HepG2 (cell line): ENCODE results near the gene FABP1. TPM values are rescaled to one million over a fixed set of nuclear protein-coding genes. Genes with fewer than 3 reads are reported as not detected.

Experiments used
- ATAC-seq: fragments of 200-7000 bp; cut with Tn5 transposase; 3 replicates; pipeline ENCODE4 v1.9.1; 2020; ENCODE audit warnings: mild to moderate bottlenecking, moderate library complexity
- BruUV-seq: library from RNA; stranded (reverse); fragments of 400-500 nt; replicated peaks from 2 replicates; lab custom pipeline; 2021; lab: Mats Ljungman, UMichigan
- CTCF ChIA-PET: fragments of 300-600 bp; formaldehyde crosslinking; extraction: SDS; loops from one replicate; lab custom pipeline; 2021; ENCODE audit warnings: low total read pairs, inconsistent platforms, low intra/inter-chr PET ratio; lab: Yijun Ruan, JAX
- POLR2A ChIA-PET: fragments of 350-600 bp; sonication (Branson Sonifier 250); formaldehyde crosslinking; loops from one replicate; lab custom pipeline; 2020; ENCODE audit warnings: antibody characterized with exemption, inconsistent platforms; lab: Yijun Ruan, JAX
- DNase-seq: peaks from one replicate; pipeline ENCODE4 v3.0.0-alpha.2; 2015; ENCODE audit warnings: low spot score
- FAIRE-seq: peaks from 3 replicates; lab custom pipeline; 2011; peaks lifted over from hg19 to GRCh38; lab: Jason Lieb, UNC
- H2AFZ ChIP-seq: one replicate; pipeline ENCODE4 v1.6.1; 2011; ENCODE audit warnings: low read length, inconsistent platforms
- H3K27ac ChIP-seq: fragments of 300-600 bp; 3 replicates; pipeline ENCODE4 v1.8.0; 2011; ENCODE audit warnings: mixed run types, mild to moderate bottlenecking, mixed read lengths, low read length, inconsistent platforms; ENCODE audit not compliant: insufficient read depth; ENCODE audit errors: extremely low read length
- H3K27me3 ChIP-seq, 2 experiments: fragments of 200-600 bp in 1 of 2; 2 replicates in 1 of 2; 3 replicates in 1 of 2; pipeline versions ENCODE4 v1.6.0 to v1.8.0; 2011; ENCODE audit warnings: low read length in 2 of 2, mild to moderate bottlenecking in 2 of 2, moderate library complexity in 2 of 2, inconsistent platforms in 1 of 2; ENCODE audit not compliant: insufficient read depth in 2 of 2, control insufficient read depth in 1 of 2
- H3K36me3 ChIP-seq, 2 experiments: fragments of 200-600 bp in 1 of 2; replicated peaks in 1 of 2; 2 replicates in 1 of 2; 3 replicates in 1 of 2; pipeline versions ENCODE4 v1.5.1 to v1.8.0; 2011; ENCODE audit warnings: low read length in 2 of 2, inconsistent platforms in 1 of 2; ENCODE audit not compliant: insufficient read depth in 2 of 2, control insufficient read depth in 1 of 2
- H3K4me1 ChIP-seq: 2 replicates; pipeline ENCODE4 v1.5.1; 2012; ENCODE audit warnings: low read length, inconsistent platforms; ENCODE audit not compliant: insufficient read depth
- H3K4me2 ChIP-seq: 2 replicates; pipeline ENCODE4 v1.6.0; 2011; ENCODE audit warnings: low read depth, low read length, inconsistent platforms
- H3K4me3 ChIP-seq, 3 experiments: fragments of 200-600 bp in 1 of 3; sonication (generic), shearing (Covaris generic) in 1 of 3; replicated peaks in 1 of 3; 2 replicates each; pipeline ENCODE4 v1.5.1; 2011 to 2016; ENCODE audit warnings: low read length in 3 of 3, inconsistent platforms in 2 of 3, low read depth in 2 of 3, mild to moderate bottlenecking in 2 of 3, control low read depth in 1 of 3, mixed read lengths in 1 of 3; ENCODE audit not compliant: insufficient read depth in 1 of 3
- H3K79me2 ChIP-seq: one replicate; pipeline ENCODE4 v1.6.1; 2011; ENCODE audit warnings: low read length, inconsistent platforms; ENCODE audit not compliant: insufficient read depth
- H3K9ac ChIP-seq: 2 replicates; pipeline ENCODE4 v1.6.0; 2011; ENCODE audit warnings: mild to moderate bottlenecking, low read depth, low read length, inconsistent platforms; ENCODE audit not compliant: insufficient read depth
- H3K9me3 ChIP-seq: 2 replicates; pipeline ENCODE4 v1.5.1; 2012; ENCODE audit warnings: mild to moderate bottlenecking, low read length
- H4K20me1 ChIP-seq: 2 replicates; pipeline ENCODE4 v1.6.0; 2011; ENCODE audit warnings: inconsistent platforms, mild to moderate bottlenecking, low read length, moderate library complexity; ENCODE audit not compliant: insufficient read depth
- AKNA ChIP-seq: sonication (generic); formaldehyde crosslinking; IDR thresholded peaks from 2 replicates; pipeline ENCODE4 v1.4.0; 2020; ENCODE audit warnings: missing genetic modification reagents, borderline replicate concordance
- ATF7 ChIP-seq, 2 experiments: fragments of 450-650 bp in 1 of 2; sonication (generic) in 1 of 2; formaldehyde crosslinking in 1 of 2; IDR thresholded peaks; 2 replicates each; pipeline versions ENCODE4 v1.4.0 to v1.6.1; 2016 to 2020; ENCODE audit warnings: antibody characterized with exemption in 1 of 2, mild to moderate bottlenecking in 1 of 2, missing genetic modification reagents in 1 of 2
- FOSL2 ChIP-seq: sonication (generic); formaldehyde crosslinking; IDR thresholded peaks from 2 replicates; pipeline ENCODE4 v1.4.0; 2020; ENCODE audit warnings: missing genetic modification reagents
- HOXA9 ChIP-seq: sonication (generic); formaldehyde crosslinking; IDR thresholded peaks from 2 replicates; pipeline ENCODE4 v1.8.1; 2022; ENCODE audit warnings: missing genetic modification reagents, mild to moderate bottlenecking, moderate library complexity, borderline replicate concordance
- MEF2D ChIP-seq: sonication (generic); formaldehyde crosslinking; IDR thresholded peaks from 2 replicates; pipeline ENCODE4 v1.5.1; 2020; ENCODE audit warnings: mild to moderate bottlenecking, missing genetic modification reagents
- NFRKB ChIP-seq: fragments of 450-650 bp; IDR thresholded peaks from 2 replicates; pipeline ENCODE4 v1.6.1; 2017
- PAWR ChIP-seq: sonication (generic); formaldehyde crosslinking; IDR thresholded peaks from 2 replicates; pipeline ENCODE4 v1.4.0; 2020; ENCODE audit warnings: missing genetic modification reagents, mild to moderate bottlenecking, borderline replicate concordance
- PCBP1 ChIP-seq: fragments of 200-400 bp; formaldehyde crosslinking; IDR thresholded peaks from 2 replicates; pipeline ENCODE4 v1.6.1; 2017; ENCODE audit warnings: mild to moderate bottlenecking, low read depth, low read length, borderline replicate concordance
- POLR2A ChIP-seq, 2 experiments: IDR thresholded peaks; 2 replicates each; pipeline ENCODE4 v1.6.1; 2011; ENCODE audit warnings: low read depth in 2 of 2, low read length in 2 of 2, mild to moderate bottlenecking in 1 of 2, moderate library complexity in 1 of 2; ENCODE audit not compliant: insufficient read depth in 1 of 2
- RFX1 ChIP-seq: fragments of 450-650 bp; IDR thresholded peaks from 2 replicates; pipeline ENCODE4 v1.6.1; 2017
- SIN3A ChIP-seq: IDR thresholded peaks from 2 replicates; pipeline ENCODE4 v1.6.1; 2011; ENCODE audit warnings: low read depth, mild to moderate bottlenecking, control low read depth, low read length, borderline replicate concordance
- SOX6 ChIP-seq, 2 experiments: fragments of 450-650 bp in 1 of 2; sonication (generic) in 1 of 2; formaldehyde crosslinking in 1 of 2; IDR thresholded peaks; 2 replicates each; pipeline versions ENCODE4 v1.4.0 to v1.6.1; 2017 to 2020; ENCODE audit warnings: antibody characterized with exemption in 1 of 2, mild to moderate bottlenecking in 1 of 2, missing genetic modification reagents in 1 of 2
- TAF15 ChIP-seq: fragments of 200-400 bp; formaldehyde crosslinking; IDR thresholded peaks from one replicate; pipeline ENCODE4 v1.6.1; 2018; ENCODE audit warnings: mild to moderate bottlenecking, low read depth, low read length; ENCODE audit not compliant: poor library complexity, severe bottlenecking
- THRA ChIP-seq: sonication (generic); formaldehyde crosslinking; IDR thresholded peaks from 2 replicates; pipeline ENCODE4 v1.4.0; 2020; ENCODE audit warnings: missing genetic modification reagents, borderline replicate concordance
- WIZ ChIP-seq: sonication (generic); formaldehyde crosslinking; IDR thresholded peaks from 2 replicates; pipeline ENCODE4 v1.5.1; 2020; ENCODE audit warnings: mild to moderate bottlenecking, missing genetic modification reagents
- ZNF143 ChIP-seq: sonication (generic); formaldehyde crosslinking; IDR thresholded peaks from 2 replicates; pipeline ENCODE4 v1.4.0; 2020; ENCODE audit warnings: missing genetic modification reagents
- ZNF414 ChIP-seq: sonication (generic); formaldehyde crosslinking; IDR thresholded peaks from 2 replicates; pipeline ENCODE4 v1.5.0; 2020; ENCODE audit warnings: missing genetic modification reagents
- ZNF672 ChIP-seq: sonication (generic); formaldehyde crosslinking; IDR thresholded peaks from 2 replicates; pipeline ENCODE4 v1.8.1; 2022; ENCODE audit warnings: missing genetic modification reagents
- ZNF746 ChIP-seq: sonication (generic); formaldehyde crosslinking; IDR thresholded peaks from 2 replicates; pipeline ENCODE4 v1.8.0; 2022; ENCODE audit warnings: mild to moderate bottlenecking, missing genetic modification reagents
- ZNF761 ChIP-seq: sonication (generic); formaldehyde crosslinking; conservative IDR thresholded peaks from 2 replicates; pipeline ENCODE4 v1.4.0; 2020; ENCODE audit warnings: mild to moderate bottlenecking, missing genetic modification reagents
- WGBS: methylation state at CpG from one replicate; pipeline ENCODE4 v1.1.6; 2017; ENCODE audit warnings: low lambda C conversion rate; 5-methylcytosine and 5-hydroxymethylcytosine counted together
- in situ Hi-C: cut with HindIII; loops from 2 replicates; pipeline ENCODE4 v1.10.0; 2017; ENCODE audit warnings: low pct_unique_long_range_greater_than_20kb; ENCODE audit not compliant: extremely low pct_ligation_motif_present
- intact Hi-C: fragments of 100-400 bp; cut with micrococcal nuclease; formaldehyde crosslinking; loops from one replicate; pipeline ENCODE4 v1.10.0; 2022; ENCODE audit not compliant: unreplicated experiment
- polyA plus RNA-seq, 8 experiments: library from polyadenylated mRNA; depleted of rRNA in 3 of 8; stranded (reverse) in 7 of 8; unstranded in 1 of 8; fragments of >200 nt; fragmentation: Illumina TruSeq in 4 of 8; extraction: Trizol in 4 of 8; gene quantifications; 2 replicates each; pipeline versions ENCODE4 v1.2.1 to v1.2.3, GENCODE V29; 2011 to 2016; ENCODE audit warnings: low read depth in 4 of 8, missing spikeins in 1 of 8, mixed read lengths in 1 of 8; ENCODE audit not compliant: insufficient read depth in 1 of 8
- total RNA-seq, 5 experiments: library from RNA; depleted of rRNA; stranded (reverse); fragments of >200 nt; fragmentation: Illumina TruSeq; extraction: Trizol; gene quantifications; 2 replicates each; pipeline ENCODE4 v1.2.3, GENCODE V29; 2016; ENCODE audit warnings: low read depth in 1 of 5

The FABP1 gene
- total and polyA plus RNA-seq, 2 of the 13 experiments (the other 11 are each of a cell fraction or from before 2014, with no cell fraction given): 644 to 1,608 TPM

GRCh38 chr2:88170472-88170892, 42.6 kb upstream of the FABP1 start:
- no peaks in the 10 kb centered on the region for H3K4me1 ChIP-seq
- intact Hi-C loops: no loop called here

More at GRCh38 chr2:88170472-88170892, 42.6 kb upstream of the FABP1 start:
- DNase-seq: no peak
- no peak overlapping the region for H3K4me3 ChIP-seq
- no peak overlapping the region for H3K9ac ChIP-seq
- in situ Hi-C loops: no loop called here
- WGBS: 72% methylated on average over 37 of the region's 37 CpGs
- H3K4me2 ChIP-seq: no peak overlapping the region
- H4K20me1 ChIP-seq: no peaks in the 10 kb centered on the region
- ChIA-PET POLR2A (no interaction called here), CTCF (no interaction called here)
- H3K36me3 ChIP-seq: no peaks in the 10 kb centered on the region
- H3K9me3 ChIP-seq: no peaks in the 10 kb centered on the region
- no peak overlapping the region for H3K27ac ChIP-seq
- no peak overlapping the region for H2AFZ ChIP-seq
- peaks cover 0 to 39% of the 10 kb centered on the region in 2 experiments; a peak in 3 of 5 replicates for H3K27me3 ChIP-seq
- TF ChIP-seq WIZ (no peak), AKNA (CRISPR knock-in tag) (no peak), MEF2D (CRISPR knock-in tag) (no peak), PAWR (CRISPR knock-in tag) (no peak), ZNF143 (CRISPR knock-in tag) (no peak), ZNF746 (CRISPR knock-in tag) (no peak), ATF7 (IDR thresholded peaks at IDR 0.05) (no peak), ATF7 (CRISPR knock-in tag; IDR thresholded peaks at IDR 0.05) (no peak), FOSL2 (CRISPR knock-in tag) (no peak), SOX6 (IDR thresholded peaks at IDR 0.05) (no peak), SOX6 (CRISPR knock-in tag; IDR thresholded peaks at IDR 0.05) (no peak), ZNF414 (CRISPR knock-in tag) (no peak), SIN3A (no peak), HOXA9 (CRISPR knock-in tag) (no peak), ZNF761 (CRISPR knock-in tag) (no peak), PCBP1 (no peak), ZNF672 (CRISPR knock-in tag) (no peak), TAF15 (no peak), NFRKB (no peak), RFX1 (no peak), POLR2A (IDR thresholded peaks at IDR 0.05; ENCODE audit: insufficient read depth in 1 of 2, low read depth in 2 of 2, low read length in 2 of 2) (no peak), THRA (CRISPR knock-in tag) (no peak)
- BruUV-seq: no TSS peak
- no peak for FAIRE-seq
- ATAC-seq: no peak
- H3K79me2 ChIP-seq: no peaks in the 10 kb centered on the region
